GM13976 (cell line): ENCODE data around the gene ZCCHC2.

Experiments used
- DNase-seq: peaks from one replicate; pipeline ENCODE4 v3.0.0; 2012; ENCODE audit warnings: low spot score
- in situ Hi-C: fragments of 300-500 bp; cut with MboI; formaldehyde crosslinking; loops from one replicate; pipeline ENCODE4 v1.12.0; 2022; ENCODE audit warnings: low sequenced_read_pairs, mixed read lengths, inconsistent platforms; ENCODE audit not compliant: unreplicated experiment
- TF ChIP-seq, protein P1 (sequence below): IDR thresholded peaks from 2 replicates; pipeline ENCODE4 v1.5.1; 2012; ENCODE audit warnings: borderline replicate concordance, mild to moderate bottlenecking; ENCODE audit not compliant: insufficient read depth; ENCODE audit errors: extremely low read depth, missing control alignments, control extremely low read depth

The ZCCHC2 gene

DNA sequence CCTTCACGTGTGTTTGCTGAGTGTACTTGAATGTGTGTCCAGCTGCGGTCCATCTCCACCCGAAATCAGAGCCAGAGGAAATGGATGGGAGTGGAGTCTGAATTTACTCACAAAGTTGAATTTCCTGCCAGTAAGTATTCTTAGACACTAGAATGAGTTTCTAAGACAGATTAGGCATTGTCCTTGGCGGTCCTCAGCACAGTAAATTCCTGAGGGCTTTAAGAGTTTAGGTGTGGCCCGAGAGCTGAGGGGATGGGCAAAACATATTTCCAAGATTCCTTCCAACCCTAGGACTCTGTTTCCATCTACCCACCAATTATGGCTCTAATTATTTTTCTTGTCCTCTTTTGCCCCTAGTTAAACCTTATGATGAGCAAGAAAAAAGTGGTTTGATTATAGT lies 102.2 kb downstream of the ZCCHC2 start:
- in situ Hi-C loops: no loop called here
- no peak for DNase-seq
- TF ChIP-seq, protein P1, sequence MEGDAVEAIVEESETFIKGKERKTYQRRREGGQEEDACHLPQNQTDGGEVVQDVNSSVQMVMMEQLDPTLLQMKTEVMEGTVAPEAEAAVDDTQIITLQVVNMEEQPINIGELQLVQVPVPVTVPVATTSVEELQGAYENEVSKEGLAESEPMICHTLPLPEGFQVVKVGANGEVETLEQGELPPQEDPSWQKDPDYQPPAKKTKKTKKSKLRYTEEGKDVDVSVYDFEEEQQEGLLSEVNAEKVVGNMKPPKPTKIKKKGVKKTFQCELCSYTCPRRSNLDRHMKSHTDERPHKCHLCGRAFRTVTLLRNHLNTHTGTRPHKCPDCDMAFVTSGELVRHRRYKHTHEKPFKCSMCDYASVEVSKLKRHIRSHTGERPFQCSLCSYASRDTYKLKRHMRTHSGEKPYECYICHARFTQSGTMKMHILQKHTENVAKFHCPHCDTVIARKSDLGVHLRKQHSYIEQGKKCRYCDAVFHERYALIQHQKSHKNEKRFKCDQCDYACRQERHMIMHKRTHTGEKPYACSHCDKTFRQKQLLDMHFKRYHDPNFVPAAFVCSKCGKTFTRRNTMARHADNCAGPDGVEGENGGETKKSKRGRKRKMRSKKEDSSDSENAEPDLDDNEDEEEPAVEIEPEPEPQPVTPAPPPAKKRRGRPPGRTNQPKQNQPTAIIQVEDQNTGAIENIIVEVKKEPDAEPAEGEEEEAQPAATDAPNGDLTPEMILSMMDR: no peak
